Stimulated activated effector memory CD8-positive, alpha-beta T cell treated with anti-CD3 and anti-CD28 coated beads, Interleukin-12 subunit alpha, Interleukin-12 subunit beta, amount 100 ng/mL, for 72 hours (primary cell): Measurements from ENCODE around the gene DISP3.
A peak's percentile ranks its signal among the peaks of the same experiment; 100 is the strongest.

Experiments used
- ATAC-seq: fragments of 150-1000 bp; cut with Tn5 transposase; 2 replicates; pipeline ENCODE4 v1.10.0; 2021
- DNase-seq, 2 donors: peaks; one replicate each; pipeline ENCODE4 v3.0.0; 2021 to 2022; ENCODE audit warnings: low spot score in 2 of 2
- H3K27ac Mint-ChIP-seq: one replicate; pipeline ENCODE4 v1.8.0; 2022; ENCODE audit warnings: mild to moderate bottlenecking, mixed read lengths
- H3K36me3 Mint-ChIP-seq: one replicate; pipeline ENCODE4 v1.8.0; 2022; ENCODE audit warnings: mild to moderate bottlenecking, mixed read lengths
- H3K4me1 Mint-ChIP-seq: one replicate; pipeline ENCODE4 v1.8.0; 2022; ENCODE audit warnings: mixed read lengths
- H3K4me3 Mint-ChIP-seq: one replicate; pipeline ENCODE4 v1.8.0; 2022; ENCODE audit warnings: mild to moderate bottlenecking, mixed read lengths
- H3K9me3 Mint-ChIP-seq: one replicate; pipeline ENCODE4 v1.8.0; 2022; ENCODE audit warnings: mixed read lengths

DISP3 gene, protein sequence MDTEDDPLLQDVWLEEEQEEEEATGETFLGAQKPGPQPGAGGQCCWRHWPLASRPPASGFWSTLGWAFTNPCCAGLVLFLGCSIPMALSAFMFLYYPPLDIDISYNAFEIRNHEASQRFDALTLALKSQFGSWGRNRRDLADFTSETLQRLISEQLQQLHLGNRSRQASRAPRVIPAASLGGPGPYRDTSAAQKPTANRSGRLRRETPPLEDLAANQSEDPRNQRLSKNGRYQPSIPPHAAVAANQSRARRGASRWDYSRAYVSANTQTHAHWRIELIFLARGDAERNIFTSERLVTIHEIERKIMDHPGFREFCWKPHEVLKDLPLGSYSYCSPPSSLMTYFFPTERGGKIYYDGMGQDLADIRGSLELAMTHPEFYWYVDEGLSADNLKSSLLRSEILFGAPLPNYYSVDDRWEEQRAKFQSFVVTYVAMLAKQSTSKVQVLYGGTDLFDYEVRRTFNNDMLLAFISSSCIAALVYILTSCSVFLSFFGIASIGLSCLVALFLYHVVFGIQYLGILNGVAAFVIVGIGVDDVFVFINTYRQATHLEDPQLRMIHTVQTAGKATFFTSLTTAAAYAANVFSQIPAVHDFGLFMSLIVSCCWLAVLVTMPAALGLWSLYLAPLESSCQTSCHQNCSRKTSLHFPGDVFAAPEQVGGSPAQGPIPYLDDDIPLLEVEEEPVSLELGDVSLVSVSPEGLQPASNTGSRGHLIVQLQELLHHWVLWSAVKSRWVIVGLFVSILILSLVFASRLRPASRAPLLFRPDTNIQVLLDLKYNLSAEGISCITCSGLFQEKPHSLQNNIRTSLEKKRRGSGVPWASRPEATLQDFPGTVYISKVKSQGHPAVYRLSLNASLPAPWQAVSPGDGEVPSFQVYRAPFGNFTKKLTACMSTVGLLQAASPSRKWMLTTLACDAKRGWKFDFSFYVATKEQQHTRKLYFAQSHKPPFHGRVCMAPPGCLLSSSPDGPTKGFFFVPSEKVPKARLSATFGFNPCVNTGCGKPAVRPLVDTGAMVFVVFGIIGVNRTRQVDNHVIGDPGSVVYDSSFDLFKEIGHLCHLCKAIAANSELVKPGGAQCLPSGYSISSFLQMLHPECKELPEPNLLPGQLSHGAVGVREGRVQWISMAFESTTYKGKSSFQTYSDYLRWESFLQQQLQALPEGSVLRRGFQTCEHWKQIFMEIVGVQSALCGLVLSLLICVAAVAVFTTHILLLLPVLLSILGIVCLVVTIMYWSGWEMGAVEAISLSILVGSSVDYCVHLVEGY (N-terminal part only)

DNA sequence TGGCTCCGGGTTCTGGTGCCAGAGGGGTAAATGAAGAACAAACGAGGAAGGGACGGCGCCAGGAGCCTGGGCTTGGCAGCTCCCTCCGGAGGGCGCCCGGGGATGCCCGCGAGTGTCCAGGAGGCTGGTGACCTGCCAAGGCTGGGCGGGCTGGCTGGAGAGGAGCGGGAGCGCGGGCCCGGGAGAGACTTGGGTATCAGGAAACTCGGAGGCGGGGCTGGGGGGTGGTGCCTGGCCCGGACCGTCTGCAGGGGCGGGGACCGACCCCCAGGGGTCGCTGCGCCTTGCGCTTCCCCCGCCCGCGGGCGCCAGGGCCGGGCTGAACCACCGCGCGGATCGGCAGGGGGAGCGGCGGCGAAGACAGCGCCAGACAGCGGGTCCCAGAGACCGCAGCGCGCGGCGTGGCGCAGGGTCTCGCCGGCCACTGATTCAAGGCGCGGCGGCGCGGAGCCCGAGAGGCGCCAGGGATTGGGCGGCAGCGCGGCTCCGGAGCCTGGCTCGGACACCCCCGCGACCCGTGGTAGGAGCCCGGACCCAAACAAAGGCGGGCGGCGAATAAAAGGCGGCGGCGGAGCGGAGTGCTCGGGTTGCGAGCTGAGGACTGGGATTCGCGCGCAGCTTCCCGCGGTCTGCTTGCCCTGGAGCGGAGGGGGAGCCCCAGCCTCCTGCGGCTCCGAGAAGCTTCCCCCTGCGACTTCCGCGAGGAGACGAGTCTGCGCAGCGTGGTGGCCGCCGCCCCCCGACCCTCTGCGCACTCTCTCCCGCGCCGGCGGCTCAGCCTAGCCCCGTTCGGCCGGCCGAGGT, at the start of gene DISP3:
TSS of gene DISP3 (plus strand) at position 585 of the 804 bp plus-strand sequence. CDS start 21,838 bp downstream, outside the sequence.
- DNase-seq (peak; percentile 78 to 87), ATAC-seq (peak; percentile 81)
- H3K4me3 Mint-ChIP-seq: peak within 1 kb of the TSS; percentile 68
- no peak within 1 kb of the TSS for H3K27ac Mint-ChIP-seq
- H3K36me3 Mint-ChIP-seq: peaks cover 5% of the 10 kb centered on the region
- no peaks in the 10 kb centered on the region for H3K9me3 Mint-ChIP-seq
- peaks cover 13% of the 10 kb centered on the region for H3K4me1 Mint-ChIP-seq

DNA sequence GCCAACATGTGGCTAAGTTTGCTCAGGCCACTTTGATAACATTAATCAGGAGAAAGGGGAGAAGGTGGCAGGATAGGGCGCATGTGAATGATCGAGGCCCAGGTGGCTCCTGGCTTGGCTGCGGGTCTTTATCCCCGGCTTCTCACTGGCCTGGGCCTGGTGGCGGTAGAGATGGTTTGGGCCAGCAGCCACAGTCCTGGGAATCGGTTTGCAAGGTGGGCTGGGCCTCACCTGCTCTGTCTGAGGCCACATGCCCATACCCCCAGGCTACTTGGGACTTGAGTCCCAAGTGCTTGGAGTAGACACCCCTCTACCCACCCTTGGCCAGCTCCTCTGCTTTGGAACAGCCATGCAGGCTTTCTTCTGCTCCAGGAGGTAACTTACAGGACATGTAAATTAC, 49.7 kb upstream of the DISP3 start:
- H3K36me3 Mint-ChIP-seq: no peaks in the 10 kb centered on the region
- H3K4me1 Mint-ChIP-seq: no peaks in the 10 kb centered on the region
- no peak overlapping the region for H3K27ac Mint-ChIP-seq
- DNase-seq (no peak), ATAC-seq (no peak)
- H3K9me3 Mint-ChIP-seq: no peaks in the 10 kb centered on the region
- H3K4me3 Mint-ChIP-seq: no peak overlapping the region

DNA sequence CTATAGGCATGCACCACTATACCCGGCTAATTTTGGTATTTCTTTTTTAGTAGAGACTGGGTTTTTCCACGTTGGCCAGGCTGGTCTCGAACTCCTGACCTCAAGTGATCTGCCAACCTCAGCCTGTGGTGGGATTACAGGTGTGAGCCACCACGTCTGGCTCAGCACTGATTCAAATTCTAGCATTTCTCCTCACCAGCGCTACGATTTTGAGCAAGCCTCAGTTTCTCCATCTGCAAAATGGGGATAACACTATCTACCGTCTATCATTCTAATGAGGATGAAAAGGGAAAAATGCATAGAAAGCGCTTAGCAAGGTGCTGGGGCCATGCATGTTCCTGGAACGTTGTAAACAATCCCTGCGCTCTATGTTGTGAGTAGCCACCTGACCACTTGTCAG, 49.0 kb upstream of the DISP3 start:
- Mint-ChIP-seq H3K36me3 (no peaks in the 10 kb centered on the region), H3K27ac (no peak overlapping the region), H3K9me3 (no peaks in the 10 kb centered on the region), H3K4me3 (no peak overlapping the region), H3K4me1 (no peaks in the 10 kb centered on the region)
- DNase-seq (no peak), ATAC-seq (no peak)

DNA sequence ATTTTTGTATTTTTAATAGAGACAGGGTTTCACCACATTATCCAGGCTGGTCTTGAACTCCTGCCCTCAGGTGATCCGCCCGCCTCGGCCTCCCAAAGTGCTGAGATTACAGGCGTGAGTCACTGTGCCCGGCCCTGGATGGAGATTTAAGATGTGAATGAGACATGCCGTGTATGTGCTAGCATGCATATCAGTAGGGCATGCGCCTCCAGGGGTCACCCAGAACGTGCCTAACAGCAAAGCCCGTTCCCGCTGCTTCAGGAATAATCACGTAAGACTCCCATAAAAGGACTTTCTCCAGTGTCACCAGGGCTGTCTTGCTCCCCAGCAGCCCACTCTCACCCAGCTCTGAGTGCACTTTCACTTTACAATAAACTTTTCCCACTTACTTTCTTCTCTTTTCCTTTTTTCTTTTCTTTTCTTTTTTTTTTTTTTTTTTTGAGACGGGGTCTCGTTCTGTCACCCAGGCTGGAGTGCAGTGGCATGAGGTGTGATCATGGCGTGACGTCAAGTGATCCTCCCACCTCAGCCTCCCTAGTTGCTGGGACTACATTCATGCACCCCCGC, 46.9 kb upstream of the DISP3 start:
- no peak for DNase-seq
- ATAC-seq: no peak
- no peaks in the 10 kb centered on the region for H3K36me3 Mint-ChIP-seq
- H3K4me3 Mint-ChIP-seq: no peak overlapping the region
- H3K4me1 Mint-ChIP-seq: no peaks in the 10 kb centered on the region
- no peak overlapping the region for H3K27ac Mint-ChIP-seq
- no peaks in the 10 kb centered on the region for H3K9me3 Mint-ChIP-seq

DNA sequence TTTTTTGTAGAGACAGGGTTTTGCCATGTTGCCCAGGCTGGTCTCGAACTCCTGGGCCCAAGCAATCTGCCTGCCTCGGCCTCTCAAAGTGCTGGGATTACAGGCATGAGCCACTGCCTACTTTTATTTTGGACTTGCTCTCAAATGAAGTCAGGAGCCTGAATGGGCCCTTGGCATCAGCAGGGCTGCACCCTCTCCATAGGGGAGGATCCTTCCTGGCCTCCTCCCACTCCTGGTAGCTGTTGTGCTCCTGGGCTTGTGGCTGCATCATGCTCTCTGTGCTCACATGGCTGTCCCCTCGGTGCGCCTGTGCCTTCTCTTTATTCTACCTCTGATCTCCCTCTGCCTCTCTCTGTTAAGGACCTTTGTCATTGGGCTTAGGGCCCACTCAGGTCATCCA, 46.4 kb upstream of the DISP3 start:
- H3K27ac Mint-ChIP-seq: no peak overlapping the region
- H3K36me3 Mint-ChIP-seq: no peaks in the 10 kb centered on the region
- no peaks in the 10 kb centered on the region for H3K9me3 Mint-ChIP-seq
- H3K4me3 Mint-ChIP-seq: no peak overlapping the region
- DNase-seq: no peak
- no peaks in the 10 kb centered on the region for H3K4me1 Mint-ChIP-seq
- ATAC-seq: no peak

DNA sequence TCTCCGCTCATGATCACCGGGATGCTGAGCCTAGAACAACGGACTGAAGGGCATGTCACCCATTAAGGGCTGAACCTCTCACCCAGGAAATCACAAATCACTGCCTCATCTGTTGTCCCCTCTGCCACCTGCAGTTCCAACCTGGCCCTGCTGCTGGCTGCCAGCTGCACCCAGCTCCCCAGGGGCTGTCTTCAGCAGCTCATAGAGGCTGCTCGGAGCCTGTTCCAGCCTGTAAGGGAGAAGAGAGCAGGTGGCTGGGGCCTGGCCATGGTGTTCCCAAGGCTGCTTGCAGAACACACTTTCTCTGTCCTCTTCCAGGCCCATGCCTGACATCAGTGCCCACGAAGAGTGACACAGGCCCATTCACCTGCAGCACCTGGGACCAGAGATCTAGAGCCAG, 44.5 kb upstream of the DISP3 start:
- H3K4me1 Mint-ChIP-seq: no peaks in the 10 kb centered on the region
- no peak overlapping the region for H3K27ac Mint-ChIP-seq
- H3K36me3 Mint-ChIP-seq: no peaks in the 10 kb centered on the region
- H3K9me3 Mint-ChIP-seq: no peaks in the 10 kb centered on the region
- H3K4me3 Mint-ChIP-seq: no peak overlapping the region
- no peak for DNase-seq
- no peak for ATAC-seq

DNA sequence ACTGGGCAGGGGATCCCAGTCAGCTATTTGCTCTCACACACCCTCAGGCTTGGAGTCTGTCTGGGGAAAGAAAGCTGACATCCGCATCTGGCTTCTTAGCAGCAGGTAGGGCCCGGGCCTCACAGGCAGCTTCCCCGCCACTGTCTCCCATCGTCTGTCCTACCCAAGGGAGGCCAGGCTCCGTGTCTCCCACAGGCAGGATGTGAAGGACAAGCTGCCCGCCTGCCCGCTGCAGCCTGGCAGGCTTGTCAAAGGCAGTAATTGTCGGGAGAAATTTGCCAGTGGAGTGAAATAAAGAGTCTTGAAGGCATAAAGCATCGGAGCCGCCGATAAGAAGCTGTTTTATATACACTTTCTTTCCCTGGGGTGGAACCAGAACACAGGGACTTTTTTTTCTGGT, 44.0 kb upstream of the DISP3 start:
- Mint-ChIP-seq H3K36me3 (no peaks in the 10 kb centered on the region), H3K4me3 (no peak overlapping the region), H3K9me3 (no peaks in the 10 kb centered on the region), H3K4me1 (no peaks in the 10 kb centered on the region), H3K27ac (no peak overlapping the region)
- DNase-seq (no peak), ATAC-seq (no peak)

DNA sequence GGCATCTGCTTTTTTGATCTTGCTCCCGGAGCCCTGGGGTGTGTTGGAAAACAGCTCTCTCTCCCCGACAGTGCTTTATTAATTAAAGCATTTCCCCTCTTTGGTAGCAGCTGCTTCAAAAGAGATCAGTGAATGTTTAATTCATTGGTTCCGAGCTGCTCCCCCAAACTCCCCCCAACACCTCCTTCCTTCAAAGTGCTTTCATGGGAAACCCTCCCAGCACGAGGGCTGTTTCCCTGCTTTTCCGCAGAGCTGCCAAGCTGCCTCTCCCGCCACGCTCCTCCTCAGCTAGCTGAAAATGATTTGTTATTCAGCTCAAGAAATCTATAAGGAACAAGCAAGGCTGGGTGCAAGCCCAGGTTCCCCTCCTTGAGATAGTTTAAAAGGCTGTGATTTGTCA, 40.0 kb upstream of the DISP3 start:
- Mint-ChIP-seq H3K4me1 (no peaks in the 10 kb centered on the region), H3K9me3 (no peaks in the 10 kb centered on the region), H3K36me3 (no peaks in the 10 kb centered on the region), H3K27ac (no peak overlapping the region), H3K4me3 (no peak overlapping the region)
- ATAC-seq: no peak
- no peak for DNase-seq

DNA sequence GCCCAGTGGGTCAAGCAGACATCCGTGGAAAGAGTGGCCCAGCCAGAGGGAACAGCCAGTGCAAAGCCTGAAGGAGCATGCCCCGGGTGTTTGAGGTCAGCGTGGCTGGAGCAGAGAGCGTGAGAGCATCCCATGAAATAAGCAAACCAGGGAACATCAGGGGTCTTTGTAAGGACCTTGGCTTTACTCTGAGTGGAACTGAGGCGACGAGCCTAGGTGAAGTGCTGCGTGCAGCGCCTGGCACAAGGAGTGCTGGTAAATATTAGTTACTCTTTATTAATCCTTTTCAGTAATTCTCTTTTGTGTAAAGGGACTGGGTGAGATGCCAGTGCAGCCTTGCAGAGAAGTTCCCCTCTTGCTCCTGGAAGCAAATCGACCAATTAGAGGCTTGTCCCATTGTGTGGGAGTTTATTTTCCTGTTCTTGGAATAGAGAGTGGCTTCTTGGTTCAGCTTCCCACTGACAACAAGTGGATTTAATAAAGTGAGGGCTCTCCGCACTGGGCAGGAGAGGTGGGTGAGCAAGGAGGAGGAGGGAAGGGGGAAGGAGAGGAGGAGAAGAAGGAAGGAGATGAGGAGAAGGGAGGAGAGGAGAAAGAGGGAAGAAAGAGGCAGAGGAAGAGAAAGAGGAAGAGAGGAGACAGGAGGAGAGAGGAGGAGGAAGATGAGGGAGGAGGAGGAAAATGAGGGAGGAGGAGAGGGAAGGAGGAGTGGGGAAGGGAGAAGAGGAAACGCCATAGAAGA, 37.6 kb upstream of the DISP3 start:
- Mint-ChIP-seq H3K36me3 (no peaks in the 10 kb centered on the region), H3K4me3 (no peak overlapping the region), H3K27ac (no peak overlapping the region), H3K4me1 (no peaks in the 10 kb centered on the region), H3K9me3 (no peaks in the 10 kb centered on the region)
- no peak for DNase-seq
- ATAC-seq: no peak

DNA sequence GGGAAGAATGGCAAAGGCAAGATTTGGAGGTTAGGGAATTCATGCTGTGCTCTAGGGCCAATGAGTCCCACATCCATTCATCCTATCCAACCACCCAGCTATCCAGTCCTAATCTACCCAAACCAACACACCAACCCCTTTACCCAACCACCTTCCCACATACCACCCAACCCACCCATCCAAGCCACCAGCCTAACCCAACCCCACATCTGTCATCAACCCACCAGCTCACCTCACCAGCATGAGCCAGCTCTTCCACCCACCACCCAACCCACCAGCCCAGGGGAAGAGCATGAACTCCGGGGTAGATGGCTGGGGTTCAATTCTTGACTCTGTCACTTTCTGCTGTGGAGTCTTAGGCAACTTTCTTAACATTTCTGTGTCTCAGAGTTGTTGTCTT, 35.9 kb upstream of the DISP3 start:
- Mint-ChIP-seq H3K27ac (no peak overlapping the region), H3K9me3 (no peaks in the 10 kb centered on the region), H3K36me3 (no peaks in the 10 kb centered on the region), H3K4me3 (no peak overlapping the region), H3K4me1 (no peaks in the 10 kb centered on the region)
- ATAC-seq (no peak), DNase-seq (no peak)

DNA sequence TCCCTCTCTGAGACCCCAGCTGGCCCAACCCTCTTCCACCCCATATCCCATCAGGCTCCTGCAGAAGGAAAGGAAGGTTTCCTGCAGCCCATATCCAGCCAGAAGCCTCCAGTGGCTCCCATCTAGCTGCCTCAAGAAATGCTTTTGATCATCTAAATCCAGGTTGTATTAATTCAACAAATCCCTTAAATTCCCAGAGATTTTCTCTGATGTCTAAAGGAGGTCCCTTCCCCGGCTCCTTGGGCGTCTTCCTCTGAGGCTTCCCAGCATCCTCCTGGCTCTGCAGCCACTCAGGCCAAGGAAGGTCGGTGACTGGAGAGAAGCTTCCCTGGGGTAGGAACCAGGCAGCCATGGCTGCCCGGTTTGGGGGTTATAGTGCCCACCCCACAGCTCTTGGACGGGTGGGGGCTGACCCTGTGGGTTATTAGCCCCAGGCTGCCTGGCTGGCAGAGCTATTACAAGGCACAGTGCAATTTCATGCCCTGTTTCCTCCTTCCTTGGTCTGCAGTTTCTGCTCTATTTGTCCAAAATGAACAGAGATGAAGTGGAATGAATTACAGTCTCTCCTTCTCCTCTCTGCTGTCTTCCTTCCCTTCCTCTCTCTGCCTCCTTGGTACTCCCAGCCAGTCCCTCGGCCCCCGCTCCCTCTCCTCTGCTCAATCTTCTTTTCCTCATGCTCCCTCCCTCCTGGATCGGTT, 34.8 kb upstream of the DISP3 start:
- Mint-ChIP-seq H3K4me3 (no peak overlapping the region), H3K27ac (no peak overlapping the region), H3K9me3 (no peaks in the 10 kb centered on the region), H3K36me3 (no peaks in the 10 kb centered on the region), H3K4me1 (no peaks in the 10 kb centered on the region)
- DNase-seq: no peak
- no peak for ATAC-seq

DNA sequence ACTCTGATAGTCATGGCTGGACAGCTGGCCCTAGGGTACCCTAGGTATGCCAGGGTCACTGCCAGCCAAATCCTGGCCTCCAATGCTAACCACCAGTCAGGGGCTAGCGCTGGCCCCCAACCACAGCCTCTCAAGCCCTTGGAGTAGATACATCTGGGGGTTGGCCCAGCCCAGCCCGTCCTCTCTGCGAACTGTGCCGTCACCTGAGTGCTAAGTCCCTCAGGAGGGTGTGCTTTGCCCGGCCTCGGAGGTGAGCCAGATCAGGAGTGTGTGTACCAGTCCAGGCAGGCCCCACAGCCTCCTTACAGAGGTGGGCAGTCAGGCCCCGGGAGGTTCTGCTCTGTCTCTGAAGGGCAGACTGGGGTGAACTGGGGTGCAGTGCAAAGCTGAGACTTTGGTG, 34.0 kb upstream of the DISP3 start:
- Mint-ChIP-seq H3K36me3 (no peaks in the 10 kb centered on the region), H3K4me3 (no peak overlapping the region), H3K4me1 (no peaks in the 10 kb centered on the region), H3K9me3 (no peaks in the 10 kb centered on the region), H3K27ac (no peak overlapping the region)
- ATAC-seq: no peak
- DNase-seq: no peak

DNA sequence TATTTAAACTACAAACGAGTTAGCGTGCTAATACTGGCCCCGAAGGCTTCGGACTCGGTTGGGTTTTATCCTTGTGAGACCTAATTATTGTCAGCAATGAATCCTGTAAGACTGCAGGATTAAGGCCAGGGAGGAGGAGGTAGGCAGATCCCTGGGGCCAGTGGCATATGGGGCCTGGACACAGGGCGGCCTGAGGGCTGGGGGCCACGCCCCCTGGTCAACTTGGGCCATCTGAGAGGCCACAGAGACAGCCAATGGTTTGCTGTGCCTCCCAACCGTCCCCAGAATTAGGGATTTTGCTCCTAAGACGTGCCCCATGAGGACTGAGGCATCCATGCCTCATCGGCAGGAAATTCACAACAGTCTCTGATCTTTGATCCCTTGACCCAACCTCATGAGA, 31.1 kb upstream of the DISP3 start:
- DNase-seq (no peak), ATAC-seq (no peak)
- Mint-ChIP-seq H3K36me3 (no peaks in the 10 kb centered on the region), H3K4me3 (no peak overlapping the region), H3K4me1 (no peaks in the 10 kb centered on the region), H3K27ac (no peak overlapping the region), H3K9me3 (no peaks in the 10 kb centered on the region)
